Rectal smooth muscle tissue (tissue), 1 donor: ENCODE data around the gene LDB2.

Source experiments
- H3K27ac ChIP-seq: one replicate; pipeline ENCODE4 v1.7.0; 2013; ENCODE audit warnings: low read depth, low read length, inconsistent platforms
- H3K27me3 ChIP-seq: one replicate; pipeline ENCODE4 v1.7.0; 2013; ENCODE audit warnings: low read length; ENCODE audit not compliant: control insufficient read depth, insufficient read depth
- H3K36me3 ChIP-seq: one replicate; pipeline ENCODE4 v1.7.0; 2013; ENCODE audit warnings: low read length; ENCODE audit not compliant: control insufficient read depth, insufficient read depth
- H3K4me1 ChIP-seq: one replicate; pipeline ENCODE4 v1.7.0; 2013; ENCODE audit warnings: low read length; ENCODE audit not compliant: control insufficient read depth, insufficient read depth
- H3K4me3 ChIP-seq: one replicate; pipeline ENCODE4 v1.7.0; 2013; ENCODE audit warnings: low read length
- H3K9ac ChIP-seq: one replicate; pipeline ENCODE4 v1.7.0; 2013; ENCODE audit warnings: low read length

LDB2 gene

DNA sequence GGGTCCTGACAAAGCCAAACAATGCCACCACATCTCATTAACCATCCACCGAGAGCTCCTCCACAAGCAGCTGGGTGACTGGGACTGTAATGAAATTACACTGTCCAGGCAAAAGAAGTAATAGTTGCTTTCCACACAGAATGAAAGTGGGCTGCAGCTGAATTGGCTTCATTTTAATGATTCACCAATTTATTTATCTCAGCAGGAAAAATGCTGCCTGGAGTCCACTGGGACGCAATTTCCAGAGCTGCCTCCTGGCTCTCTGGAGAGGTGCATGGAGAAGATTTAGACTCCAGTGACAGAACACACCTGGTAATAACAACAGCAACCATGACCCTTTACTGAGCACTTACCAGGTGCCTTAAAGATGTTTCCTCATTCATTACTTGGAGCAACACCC lies 226.7 kb downstream of the LDB2 start:
- no peak overlapping the region for H3K4me3 ChIP-seq
- peaks cover 2% of the 10 kb centered on the region for H3K4me1 ChIP-seq
- no peak overlapping the region for H3K27ac ChIP-seq
- no peaks in the 10 kb centered on the region for H3K36me3 ChIP-seq
- H3K9ac ChIP-seq: no peak overlapping the region
- no peaks in the 10 kb centered on the region for H3K27me3 ChIP-seq

DNA sequence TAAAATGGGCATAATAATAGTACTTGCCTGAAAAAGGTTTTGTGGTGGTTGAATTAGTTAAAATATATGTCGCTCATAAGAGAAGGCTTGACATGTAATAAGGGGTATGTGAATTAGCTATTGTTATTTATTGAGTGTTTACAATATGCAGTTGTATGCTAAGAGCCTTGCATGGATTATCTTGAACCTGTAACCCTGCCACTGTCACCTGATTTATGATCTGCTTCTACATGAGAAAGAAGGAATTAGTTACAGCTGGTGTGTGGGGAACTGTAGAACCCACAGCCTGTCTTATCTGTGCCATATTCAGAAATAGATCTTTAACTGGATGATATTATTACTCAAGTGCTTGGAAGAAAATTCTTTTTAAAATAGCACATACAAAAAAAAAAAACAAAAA lies 227.7 kb downstream of the LDB2 start:
- Histone ChIP-seq H3K9ac (no peak overlapping the region), H3K27ac (no peak overlapping the region), H3K36me3 (no peaks in the 10 kb centered on the region), H3K4me1 (peaks cover 2% of the 10 kb centered on the region), H3K4me3 (no peak overlapping the region), H3K27me3 (no peaks in the 10 kb centered on the region)

DNA sequence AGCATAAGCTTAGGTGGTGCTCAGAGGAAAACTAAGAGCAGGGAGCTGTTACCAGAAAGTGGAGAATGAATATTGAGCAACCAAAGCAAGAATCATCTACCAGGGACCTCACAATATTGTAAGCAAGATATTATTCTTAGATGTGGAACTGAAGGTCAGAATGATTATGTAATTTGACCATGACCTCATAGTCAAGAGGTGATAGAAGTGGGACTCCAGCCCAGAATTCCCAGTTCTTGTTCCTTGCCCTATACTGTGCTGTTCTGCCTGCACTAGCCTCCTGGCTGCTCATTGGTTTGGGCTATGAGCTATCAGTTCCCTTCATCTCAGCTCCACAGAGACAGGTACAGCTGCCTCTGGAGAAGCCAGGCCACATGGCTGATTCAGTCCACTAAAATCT lies 229.4 kb downstream of the LDB2 start:
- peaks cover 2% of the 10 kb centered on the region for H3K4me1 ChIP-seq

DNA sequence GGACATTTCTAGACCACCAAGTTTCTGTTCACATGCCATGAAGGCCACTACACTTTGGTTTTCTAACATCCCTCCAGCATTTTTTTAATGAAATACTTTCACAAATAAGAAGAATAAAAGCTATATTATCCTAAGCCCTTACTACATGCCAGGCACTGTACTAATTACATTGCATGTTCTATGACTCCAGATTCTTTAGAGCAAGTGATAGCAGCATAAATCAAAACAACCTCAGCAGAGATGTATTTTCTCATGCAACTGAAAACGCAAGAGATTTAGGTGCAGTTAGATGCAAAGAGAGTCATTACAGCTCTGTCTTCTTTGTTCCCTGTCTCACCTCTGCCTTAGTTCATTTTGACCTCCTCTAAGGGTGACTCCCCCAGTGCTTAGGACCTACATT lies 230.0 kb downstream of the LDB2 start:
- no peak overlapping the region for H3K4me3 ChIP-seq

More for the DNA sequence above, 229.4 kb downstream of the LDB2 start:
- Histone ChIP-seq H3K36me3 (no peaks in the 10 kb centered on the region), H3K4me3 (no peak overlapping the region), H3K9ac (no peak overlapping the region), H3K27me3 (no peaks in the 10 kb centered on the region), H3K27ac (no peak overlapping the region)

DNA sequence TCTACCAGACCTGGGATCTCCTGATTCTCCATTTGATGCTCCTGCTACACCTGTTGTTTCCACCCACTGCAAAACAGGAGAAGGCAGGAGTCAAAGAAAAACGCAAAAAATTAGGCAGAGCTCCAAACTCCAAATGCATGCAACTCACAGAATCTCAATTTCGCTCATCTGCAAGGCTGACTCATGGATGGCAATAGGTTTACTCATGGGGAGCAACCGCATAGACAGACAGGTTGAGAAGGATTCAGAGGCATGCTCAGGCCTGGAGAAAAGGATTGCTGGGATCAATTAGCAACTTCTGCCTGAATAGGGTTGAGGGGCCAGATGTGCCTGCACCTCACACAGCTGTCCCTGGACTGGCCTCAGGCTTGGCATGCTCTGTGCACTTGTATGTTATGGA lies 231.0 kb downstream of the LDB2 start:
- no peaks in the 10 kb centered on the region for H3K36me3 ChIP-seq
- H3K9ac ChIP-seq: no peak overlapping the region
- no peak overlapping the region for H3K4me3 ChIP-seq
- H3K4me1 ChIP-seq: no peaks in the 10 kb centered on the region
- no peaks in the 10 kb centered on the region for H3K27me3 ChIP-seq
- H3K27ac ChIP-seq: no peak overlapping the region

More for the DNA sequence above, 230.0 kb downstream of the LDB2 start:
- H3K36me3 ChIP-seq: no peaks in the 10 kb centered on the region
- H3K27ac ChIP-seq: no peak overlapping the region
- peaks cover 2% of the 10 kb centered on the region for H3K4me1 ChIP-seq
- no peak overlapping the region for H3K9ac ChIP-seq
- no peaks in the 10 kb centered on the region for H3K27me3 ChIP-seq

DNA sequence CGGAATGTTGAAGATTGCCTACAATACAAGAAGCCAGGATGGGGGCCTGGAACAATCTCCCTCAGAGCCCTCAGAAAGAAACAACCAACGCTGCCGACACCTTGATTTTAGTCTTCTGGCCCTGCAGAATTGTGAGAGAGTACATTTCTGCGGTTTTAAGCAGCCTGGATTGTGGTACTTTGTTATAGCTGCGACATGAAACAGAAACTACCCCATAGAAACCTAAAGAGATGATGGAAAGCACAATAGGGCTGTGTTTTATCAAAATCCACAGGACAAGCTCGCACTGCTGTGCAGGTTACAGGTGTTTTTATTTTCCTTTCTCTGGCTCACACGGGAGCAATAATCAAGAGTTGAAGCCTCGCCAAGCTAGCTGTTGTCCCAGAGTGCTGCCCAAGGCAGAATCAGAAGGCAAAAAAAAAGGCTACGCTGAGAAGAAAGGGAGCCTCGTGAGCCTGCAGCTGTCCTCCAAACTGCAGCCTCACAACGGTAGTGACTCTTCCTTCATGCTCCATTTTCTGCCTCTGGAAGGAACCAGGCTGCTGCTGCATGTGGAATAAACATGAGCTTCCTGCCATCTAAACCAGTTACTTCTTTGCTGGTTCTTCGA lies 232.4 kb downstream of the LDB2 start:
- Histone ChIP-seq H3K27me3 (no peaks in the 10 kb centered on the region), H3K4me3 (no peak overlapping the region), H3K9ac (no peak overlapping the region), H3K4me1 (no peaks in the 10 kb centered on the region), H3K27ac (no peak overlapping the region), H3K36me3 (no peaks in the 10 kb centered on the region)

DNA sequence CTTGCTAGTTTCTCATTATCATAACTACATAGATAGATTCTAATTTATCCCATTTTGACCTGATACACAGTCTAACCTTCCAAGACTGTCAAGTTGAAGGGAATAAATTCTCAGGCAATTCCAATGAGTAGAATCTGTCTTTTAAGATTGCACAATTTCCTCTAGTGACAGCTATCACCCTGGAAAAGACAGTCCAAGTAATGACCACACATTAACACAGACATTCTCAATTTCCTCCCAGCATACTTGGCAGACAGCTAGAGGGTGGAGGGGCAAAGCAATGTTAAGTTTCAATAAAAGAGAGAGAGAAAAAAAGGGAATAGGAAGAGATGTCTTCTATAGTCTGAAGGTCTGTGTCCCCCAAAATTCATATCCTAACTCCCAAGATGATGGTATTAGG lies 234.7 kb downstream of the LDB2 start:
- Histone ChIP-seq H3K4me3 (no peak overlapping the region), H3K27me3 (no peaks in the 10 kb centered on the region), H3K9ac (no peak overlapping the region), H3K36me3 (no peaks in the 10 kb centered on the region), H3K27ac (no peak overlapping the region), H3K4me1 (no peaks in the 10 kb centered on the region)

DNA sequence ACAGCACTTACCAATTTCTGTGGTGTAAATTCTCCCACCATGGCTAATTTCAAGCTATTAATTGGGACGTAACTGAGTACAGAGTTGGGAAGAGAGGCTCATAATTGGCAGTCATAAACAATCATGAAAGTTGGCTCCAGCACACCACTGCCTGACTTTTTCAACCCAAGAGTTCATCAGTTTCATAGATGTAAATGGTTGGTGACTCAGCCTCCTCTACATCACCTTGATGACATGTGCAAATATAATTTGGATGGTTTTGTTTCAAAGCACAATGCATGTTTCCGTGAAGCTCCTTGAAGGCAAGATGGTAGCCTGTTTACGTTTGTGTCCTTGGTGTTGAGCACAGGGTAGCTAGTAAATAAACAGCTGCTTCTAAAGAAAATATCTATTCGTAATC lies 235.1 kb downstream of the LDB2 start:
- Histone ChIP-seq H3K4me1 (no peaks in the 10 kb centered on the region), H3K36me3 (no peaks in the 10 kb centered on the region), H3K27ac (no peak overlapping the region), H3K4me3 (no peak overlapping the region), H3K27me3 (no peaks in the 10 kb centered on the region), H3K9ac (no peak overlapping the region)

DNA sequence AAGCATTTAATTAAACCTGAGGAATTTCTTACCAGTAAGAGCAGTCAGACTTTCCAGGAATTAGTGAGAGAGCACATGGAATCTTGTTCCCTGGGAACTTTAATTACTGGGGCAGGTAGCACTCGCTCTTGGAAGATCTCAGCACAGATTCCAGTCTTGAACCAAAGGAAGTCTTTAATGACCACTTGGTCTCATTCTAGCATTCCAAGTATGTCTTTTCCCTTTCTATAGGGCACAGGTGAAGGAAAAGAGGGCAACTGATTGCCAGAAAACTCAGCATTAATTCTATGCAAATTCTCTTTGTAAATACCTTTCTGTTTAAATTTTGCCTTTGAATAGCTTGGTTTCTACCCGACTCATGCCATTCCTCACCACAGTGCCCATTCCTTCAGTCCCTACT lies 236.6 kb downstream of the LDB2 start:
- no peak overlapping the region for H3K4me3 ChIP-seq
- no peaks in the 10 kb centered on the region for H3K27me3 ChIP-seq
- no peak overlapping the region for H3K9ac ChIP-seq
- no peak overlapping the region for H3K27ac ChIP-seq
- H3K36me3 ChIP-seq: no peaks in the 10 kb centered on the region
- no peaks in the 10 kb centered on the region for H3K4me1 ChIP-seq

DNA sequence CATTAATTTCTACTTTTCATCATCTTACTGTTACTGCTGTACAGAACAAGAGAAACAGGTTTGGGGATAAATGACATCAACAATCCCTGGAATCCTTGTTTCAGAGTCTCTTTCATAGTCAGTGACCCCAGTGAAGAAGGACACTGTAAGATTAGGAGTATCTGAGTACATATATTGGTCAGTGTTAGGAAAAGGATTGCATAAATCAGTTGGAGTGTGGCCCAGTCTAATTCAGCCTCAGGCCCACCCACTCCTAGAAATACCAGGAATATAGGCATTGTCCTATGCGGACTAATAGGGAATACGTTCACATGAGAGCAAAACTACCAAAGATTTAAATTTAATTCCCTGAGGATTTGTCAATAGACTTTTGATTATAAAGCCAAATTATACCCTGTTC lies 237.8 kb downstream of the LDB2 start:
- no peak overlapping the region for H3K9ac ChIP-seq
- H3K36me3 ChIP-seq: no peaks in the 10 kb centered on the region
- H3K27ac ChIP-seq: no peak overlapping the region
- H3K4me3 ChIP-seq: no peak overlapping the region
- H3K4me1 ChIP-seq: no peaks in the 10 kb centered on the region
- no peaks in the 10 kb centered on the region for H3K27me3 ChIP-seq

DNA sequence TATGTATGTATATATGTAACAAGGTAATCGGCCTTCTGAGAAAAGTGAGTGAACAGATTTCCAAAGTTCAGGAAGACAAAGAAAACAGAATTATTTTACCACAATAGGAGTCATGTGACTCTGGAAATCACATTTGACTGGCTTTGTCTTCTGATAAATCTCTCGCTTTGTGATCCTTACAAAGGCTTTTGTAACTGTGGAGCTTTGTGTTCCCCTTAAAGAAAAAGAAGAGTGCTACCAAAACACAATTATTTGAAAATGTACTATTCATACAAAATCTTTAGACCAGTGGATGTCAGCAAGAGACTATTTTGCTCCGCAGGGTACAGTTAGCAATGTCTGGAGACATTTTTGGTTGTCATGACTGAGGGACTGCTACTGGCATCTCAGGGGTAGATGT lies 238.8 kb downstream of the LDB2 start:
- Histone ChIP-seq H3K4me1 (no peaks in the 10 kb centered on the region), H3K4me3 (no peak overlapping the region), H3K9ac (no peak overlapping the region), H3K27me3 (no peaks in the 10 kb centered on the region), H3K36me3 (no peaks in the 10 kb centered on the region), H3K27ac (no peak overlapping the region)

DNA sequence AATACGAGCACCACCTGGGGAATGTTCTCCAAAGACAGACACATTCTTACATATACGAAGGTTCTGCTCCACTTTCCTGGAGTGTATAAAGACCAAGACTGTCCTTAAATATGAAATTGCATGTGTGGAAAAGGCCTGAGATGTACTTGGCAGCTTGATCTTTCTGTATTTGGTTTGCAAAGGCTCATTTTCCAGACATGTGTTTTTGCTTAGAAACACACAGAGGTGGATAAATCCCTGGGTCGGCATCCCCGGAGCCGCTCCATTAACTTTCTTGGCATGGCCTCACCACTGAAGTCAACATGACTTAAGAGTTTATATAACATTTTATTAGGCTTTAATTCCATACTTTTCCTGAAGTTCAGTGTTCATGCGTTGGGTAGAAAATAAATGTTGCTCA lies 239.4 kb downstream of the LDB2 start:
- Histone ChIP-seq H3K36me3 (no peaks in the 10 kb centered on the region), H3K9ac (no peak overlapping the region), H3K27ac (no peak overlapping the region), H3K4me1 (no peaks in the 10 kb centered on the region), H3K27me3 (no peaks in the 10 kb centered on the region), H3K4me3 (no peak overlapping the region)

DNA sequence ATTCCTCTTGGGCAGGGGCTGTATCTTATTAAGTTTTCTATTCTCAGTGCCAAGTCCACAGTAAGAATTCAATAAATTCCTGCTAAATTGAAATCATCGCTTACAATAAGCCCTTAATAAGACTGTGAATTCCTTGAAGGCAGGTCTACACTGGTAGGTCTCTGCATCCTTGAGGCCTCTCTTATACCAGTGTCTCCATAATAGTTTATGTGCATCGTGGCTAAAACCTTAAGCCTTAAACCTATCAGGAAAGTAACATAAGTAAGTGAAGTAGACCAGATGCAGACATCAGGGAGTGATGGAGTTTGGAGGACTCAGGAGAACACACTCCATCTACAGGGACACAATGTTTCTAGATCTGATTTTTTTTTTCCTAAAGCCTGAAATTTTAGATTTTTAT lies 240.3 kb downstream of the LDB2 start:
- Histone ChIP-seq H3K9ac (no peak overlapping the region), H3K4me3 (no peak overlapping the region), H3K4me1 (no peaks in the 10 kb centered on the region), H3K27ac (no peak overlapping the region), H3K27me3 (no peaks in the 10 kb centered on the region), H3K36me3 (no peaks in the 10 kb centered on the region)
